Measurements from ENCODE around the gene CLASP2. TPM values are rescaled to one million over a fixed set of nuclear protein-coding genes. Genes with fewer than 3 reads are reported as not detected.

The CLASP2 gene
- total RNA-seq, 1 donor from 2014 or later: 114 TPM

DNA sequence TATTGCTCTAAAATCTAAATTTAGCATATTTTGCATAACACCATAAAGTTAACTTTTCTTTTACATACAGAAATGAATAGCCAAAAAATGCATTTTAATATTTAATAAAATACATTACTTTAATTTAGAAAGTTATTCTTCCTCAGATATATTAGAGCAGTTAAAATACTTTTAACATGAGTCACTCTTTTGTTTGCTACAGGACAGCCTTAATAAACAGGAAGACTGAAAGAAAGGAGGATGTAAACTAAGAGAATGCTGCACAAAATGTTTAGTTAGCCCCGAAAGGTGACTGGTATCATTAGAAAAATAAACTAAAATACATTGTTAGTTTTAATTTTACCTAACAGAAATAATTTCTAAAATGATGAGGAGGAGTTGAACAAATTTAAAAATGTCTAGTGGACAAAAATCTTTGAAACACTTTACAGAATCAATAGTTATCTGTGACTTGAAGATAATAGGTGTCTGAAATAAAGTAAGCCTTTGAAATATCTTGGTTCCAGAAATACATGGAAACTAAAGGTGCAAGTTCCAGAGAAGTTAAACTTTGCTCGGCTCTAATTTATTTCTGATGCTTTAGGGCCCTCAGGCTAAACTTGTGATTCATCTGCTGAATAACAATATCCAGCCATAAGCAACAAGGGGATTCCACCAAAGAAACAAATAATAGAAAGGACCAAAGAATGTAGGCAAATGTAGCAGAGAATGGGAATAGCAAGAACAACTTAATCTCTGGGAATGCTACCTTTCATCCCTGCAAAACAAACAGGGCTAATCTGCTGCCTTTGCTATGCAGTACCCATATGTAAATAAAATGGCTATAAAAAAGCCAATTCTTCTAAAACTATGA, 139.5 kb downstream of the CLASP2 start:
- no peak overlapping the region for H3K9ac ChIP-seq (ENCODE audit: low read depth in 1 of 3, low read length in 3 of 3)

GRCh38 chr3:33577588-33577987, 140.5 kb downstream of the CLASP2 start:
- no peak overlapping the region for H3K4me3 ChIP-seq (ENCODE audit: low read length in 3 of 3)
- no peak overlapping the region for H3K9ac ChIP-seq (ENCODE audit: low read depth in 1 of 3, low read length in 3 of 3)
- no peak overlapping the region for H3K27ac ChIP-seq (ENCODE audit: low read depth, low read length)
- H3K4me1 ChIP-seq (ENCODE audit: control insufficient read depth in 3 of 3, insufficient read depth in 3 of 3, low read length in 3 of 3): no peaks in the 10 kb centered on the region
- peaks cover 14 to 50% (median 36%) of the 10 kb centered on the region in 3 donors for H3K36me3 ChIP-seq (ENCODE audit: control insufficient read depth in 3 of 3, insufficient read depth in 3 of 3, low read length in 3 of 3)
- no peaks in the 10 kb centered on the region for H3K9me3 ChIP-seq (ENCODE audit: control insufficient read depth in 3 of 3, low read length in 3 of 3)
- H3K27me3 ChIP-seq (ENCODE audit: control insufficient read depth in 3 of 3, insufficient read depth in 3 of 3, low read length in 3 of 3): no peaks in the 10 kb centered on the region

More for the DNA sequence above, 139.5 kb downstream of the CLASP2 start:
- H3K36me3 ChIP-seq (ENCODE audit: control insufficient read depth in 3 of 3, insufficient read depth in 3 of 3, low read length in 3 of 3): peaks cover 10 to 50% (median 39%) of the 10 kb centered on the region in 3 donors
- H3K4me1 ChIP-seq (ENCODE audit: control insufficient read depth in 3 of 3, insufficient read depth in 3 of 3, low read length in 3 of 3): no peaks in the 10 kb centered on the region
- no peak overlapping the region for H3K27ac ChIP-seq (ENCODE audit: low read depth, low read length)
- no peaks in the 10 kb centered on the region for H3K9me3 ChIP-seq (ENCODE audit: control insufficient read depth in 3 of 3, low read length in 3 of 3)
- no peaks in the 10 kb centered on the region for H3K27me3 ChIP-seq (ENCODE audit: control insufficient read depth in 3 of 3, insufficient read depth in 3 of 3, low read length in 3 of 3)
- H3K4me3 ChIP-seq (ENCODE audit: low read length in 3 of 3): no peak overlapping the region

DNA sequence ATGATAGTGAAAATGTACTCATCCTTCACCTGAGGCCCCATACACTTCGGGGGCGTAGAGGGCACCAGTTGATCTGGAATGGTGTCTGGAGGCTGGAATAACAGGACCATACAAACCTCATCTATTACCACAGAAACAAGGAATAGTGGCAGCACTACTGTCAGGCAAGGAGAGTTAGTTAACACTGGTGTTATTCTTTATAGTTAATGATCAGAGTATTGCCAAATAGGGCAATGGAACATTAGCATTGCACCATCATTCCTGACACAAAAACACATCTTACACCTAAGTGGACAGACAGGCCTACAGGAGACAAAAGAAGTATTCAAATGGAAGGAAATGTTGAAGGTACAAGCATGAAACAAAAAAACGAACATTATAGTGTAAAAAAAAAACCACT, 140.9 kb downstream of the CLASP2 start:
- no peaks in the 10 kb centered on the region for H3K27me3 ChIP-seq (ENCODE audit: control insufficient read depth in 3 of 3, insufficient read depth in 3 of 3, low read length in 3 of 3)
- no peaks in the 10 kb centered on the region for H3K4me1 ChIP-seq (ENCODE audit: control insufficient read depth in 3 of 3, insufficient read depth in 3 of 3, low read length in 3 of 3)
- H3K9ac ChIP-seq (ENCODE audit: low read depth in 1 of 3, low read length in 3 of 3): no peak overlapping the region
- no peaks in the 10 kb centered on the region for H3K9me3 ChIP-seq (ENCODE audit: control insufficient read depth in 3 of 3, low read length in 3 of 3)
- peaks cover 11 to 46% (median 32%) of the 10 kb centered on the region in 3 donors for H3K36me3 ChIP-seq (ENCODE audit: control insufficient read depth in 3 of 3, insufficient read depth in 3 of 3, low read length in 3 of 3)
- H3K4me3 ChIP-seq (ENCODE audit: low read length in 3 of 3): no peak overlapping the region
- no peak overlapping the region for H3K27ac ChIP-seq (ENCODE audit: low read depth, low read length)

GRCh38 chr3:33575311-33575710, 142.7 kb downstream of the CLASP2 start:
- H3K36me3 ChIP-seq (ENCODE audit: control insufficient read depth in 3 of 3, insufficient read depth in 3 of 3, low read length in 3 of 3): peaks cover 11 to 42% (median 21%) of the 10 kb centered on the region in 3 donors

GRCh38 chr3:33557829-33558228, 160.2 kb downstream of the CLASP2 start:
- no peaks in the 10 kb centered on the region for H3K27me3 ChIP-seq (ENCODE audit: control insufficient read depth in 3 of 3, insufficient read depth in 3 of 3, low read length in 3 of 3)
- no peak overlapping the region for H3K9ac ChIP-seq (ENCODE audit: low read depth in 1 of 3, low read length in 3 of 3)
- H3K4me3 ChIP-seq (ENCODE audit: low read length in 3 of 3): no peak overlapping the region
- peaks cover 9 to 24% (median 14%) of the 10 kb centered on the region in 3 donors for H3K36me3 ChIP-seq (ENCODE audit: control insufficient read depth in 3 of 3, insufficient read depth in 3 of 3, low read length in 3 of 3)
- no peak overlapping the region for H3K27ac ChIP-seq (ENCODE audit: low read depth, low read length)
- no peaks in the 10 kb centered on the region for H3K4me1 ChIP-seq (ENCODE audit: control insufficient read depth in 3 of 3, insufficient read depth in 3 of 3, low read length in 3 of 3)
- H3K9me3 ChIP-seq (ENCODE audit: control insufficient read depth in 3 of 3, low read length in 3 of 3): no peaks in the 10 kb centered on the region

More at GRCh38 chr3:33575311-33575710, 142.7 kb downstream of the CLASP2 start:
- Histone ChIP-seq H3K27ac (ENCODE audit: low read depth, low read length) (no peak overlapping the region), H3K27me3 (ENCODE audit: control insufficient read depth in 3 of 3, insufficient read depth in 3 of 3, low read length in 3 of 3) (no peaks in the 10 kb centered on the region), H3K4me3 (ENCODE audit: low read length in 3 of 3) (no peak overlapping the region), H3K9ac (ENCODE audit: low read depth in 1 of 3, low read length in 3 of 3) (no peak overlapping the region), H3K9me3 (ENCODE audit: control insufficient read depth in 3 of 3, low read length in 3 of 3) (no peaks in the 10 kb centered on the region), H3K4me1 (ENCODE audit: control insufficient read depth in 3 of 3, insufficient read depth in 3 of 3, low read length in 3 of 3) (no peaks in the 10 kb centered on the region)

DNA sequence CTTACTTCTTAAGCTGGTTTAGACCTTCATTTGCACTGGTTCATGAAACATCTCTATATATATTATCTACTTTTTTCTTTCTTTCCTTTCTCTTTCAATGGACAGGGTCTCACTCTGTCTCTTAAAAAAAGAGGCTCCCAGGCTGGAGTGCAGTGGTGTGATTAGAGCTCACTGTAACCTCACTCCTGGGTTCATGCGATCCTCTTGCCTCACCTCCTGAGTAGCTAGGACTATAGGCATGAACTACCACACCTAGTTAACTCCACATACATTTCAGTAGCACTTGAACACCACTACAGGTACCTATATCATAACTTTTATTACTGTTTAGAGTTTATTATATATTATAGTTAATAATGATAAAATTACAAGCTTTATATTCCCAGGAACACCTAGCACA, 160.8 kb downstream of the CLASP2 start:
- Histone ChIP-seq H3K4me3 (ENCODE audit: low read length in 3 of 3) (no peak overlapping the region), H3K27ac (ENCODE audit: low read depth, low read length) (no peak overlapping the region), H3K27me3 (ENCODE audit: control insufficient read depth in 3 of 3, insufficient read depth in 3 of 3, low read length in 3 of 3) (no peaks in the 10 kb centered on the region), H3K9me3 (ENCODE audit: control insufficient read depth in 3 of 3, low read length in 3 of 3) (no peaks in the 10 kb centered on the region), H3K9ac (ENCODE audit: low read depth in 1 of 3, low read length in 3 of 3) (no peak overlapping the region), H3K4me1 (ENCODE audit: control insufficient read depth in 3 of 3, insufficient read depth in 3 of 3, low read length in 3 of 3) (no peaks in the 10 kb centered on the region), H3K36me3 (ENCODE audit: control insufficient read depth in 3 of 3, insufficient read depth in 3 of 3, low read length in 3 of 3) (peaks cover 9 to 24% (median 14%) of the 10 kb centered on the region in 3 donors)

DNA sequence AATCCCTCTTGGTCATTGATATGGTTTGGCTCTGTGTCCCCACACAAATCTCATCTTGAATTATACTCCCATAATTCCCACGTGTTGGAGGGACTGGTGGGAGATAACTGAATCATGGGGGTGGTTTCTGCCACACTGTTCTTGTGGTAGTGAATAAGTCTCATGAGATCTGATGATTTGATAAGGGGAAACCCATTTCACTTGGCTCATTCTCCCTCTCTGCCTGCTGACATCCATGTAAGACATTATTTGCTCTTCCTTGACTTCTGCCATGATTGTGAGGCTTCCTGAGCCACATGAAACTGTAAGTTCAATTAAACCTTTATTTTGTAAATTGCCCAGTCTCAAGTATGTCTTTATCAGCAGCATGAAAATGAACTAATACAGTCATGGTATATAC, 171.0 kb downstream of the CLASP2 start:
- Histone ChIP-seq H3K27me3 (ENCODE audit: control insufficient read depth in 3 of 3, insufficient read depth in 3 of 3, low read length in 3 of 3) (no peaks in the 10 kb centered on the region), H3K4me3 (ENCODE audit: low read length in 3 of 3) (no peak overlapping the region), H3K4me1 (ENCODE audit: control insufficient read depth in 3 of 3, insufficient read depth in 3 of 3, low read length in 3 of 3) (no peaks in the 10 kb centered on the region), H3K9ac (ENCODE audit: low read depth in 1 of 3, low read length in 3 of 3) (no peak overlapping the region), H3K9me3 (ENCODE audit: control insufficient read depth in 3 of 3, low read length in 3 of 3) (no peaks in the 10 kb centered on the region), H3K27ac (ENCODE audit: low read depth, low read length) (no peak overlapping the region), H3K36me3 (ENCODE audit: control insufficient read depth in 3 of 3, insufficient read depth in 3 of 3, low read length in 3 of 3) (peaks cover 3 to 19% (median 15%) of the 10 kb centered on the region in 3 donors)

DNA sequence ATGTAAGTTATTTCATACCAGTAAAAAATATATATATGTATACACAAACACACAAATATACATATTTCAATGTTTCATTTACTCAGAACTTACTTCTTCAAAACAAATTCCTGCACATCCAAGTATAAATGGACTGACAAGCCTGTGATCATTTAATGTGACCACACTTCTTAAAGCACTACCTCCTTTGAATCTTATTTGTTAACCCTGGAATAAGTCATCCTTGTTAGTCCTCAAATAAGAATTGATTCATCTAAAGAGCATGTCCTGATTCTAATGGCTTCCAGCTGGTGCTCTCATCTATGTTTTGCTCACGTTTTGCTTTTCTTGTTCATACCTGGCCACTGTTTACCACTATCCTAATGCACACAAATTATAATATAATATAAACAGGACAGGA, 173.9 kb downstream of the CLASP2 start:
- Histone ChIP-seq H3K27me3 (ENCODE audit: control insufficient read depth in 3 of 3, insufficient read depth in 3 of 3, low read length in 3 of 3) (no peaks in the 10 kb centered on the region), H3K9ac (ENCODE audit: low read depth in 1 of 3, low read length in 3 of 3) (no peak overlapping the region), H3K36me3 (ENCODE audit: control insufficient read depth in 3 of 3, insufficient read depth in 3 of 3, low read length in 3 of 3) (peaks cover 0 to 22% (median 13%) of the 10 kb centered on the region in 3 donors), H3K9me3 (ENCODE audit: control insufficient read depth in 3 of 3, low read length in 3 of 3) (no peaks in the 10 kb centered on the region), H3K4me1 (ENCODE audit: control insufficient read depth in 3 of 3, insufficient read depth in 3 of 3, low read length in 3 of 3) (no peaks in the 10 kb centered on the region), H3K27ac (ENCODE audit: low read depth, low read length) (no peak overlapping the region), H3K4me3 (ENCODE audit: low read length in 3 of 3) (no peak overlapping the region)

DNA sequence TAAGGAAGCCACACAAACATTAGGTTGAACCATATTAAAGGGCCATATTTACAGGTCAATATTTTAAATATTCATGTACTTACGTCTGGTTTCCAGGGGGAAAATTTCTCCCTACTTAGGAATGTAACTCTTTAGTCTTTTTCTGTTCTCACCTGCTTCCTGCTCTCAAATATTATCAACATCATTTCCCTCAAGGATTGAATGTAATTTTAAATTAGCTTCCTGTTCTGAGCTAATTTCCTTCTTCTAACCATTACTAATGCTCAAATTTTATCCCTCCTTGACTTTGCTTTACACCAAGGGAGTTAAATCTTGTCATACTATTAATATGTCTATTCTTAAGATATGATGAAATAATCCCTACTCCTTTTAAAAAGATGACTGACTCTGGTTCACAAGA, 174.5 kb downstream of the CLASP2 start:
- no peak overlapping the region for H3K9ac ChIP-seq (ENCODE audit: low read depth in 1 of 3, low read length in 3 of 3)
- no peaks in the 10 kb centered on the region for H3K9me3 ChIP-seq (ENCODE audit: control insufficient read depth in 3 of 3, low read length in 3 of 3)
- H3K27me3 ChIP-seq (ENCODE audit: control insufficient read depth in 3 of 3, insufficient read depth in 3 of 3, low read length in 3 of 3): no peaks in the 10 kb centered on the region
- peaks cover 0 to 18% (median 13%) of the 10 kb centered on the region in 3 donors for H3K36me3 ChIP-seq (ENCODE audit: control insufficient read depth in 3 of 3, insufficient read depth in 3 of 3, low read length in 3 of 3)
- H3K4me3 ChIP-seq (ENCODE audit: low read length in 3 of 3): no peak overlapping the region
- no peak overlapping the region for H3K27ac ChIP-seq (ENCODE audit: low read depth, low read length)
- H3K4me1 ChIP-seq (ENCODE audit: control insufficient read depth in 3 of 3, insufficient read depth in 3 of 3, low read length in 3 of 3): no peaks in the 10 kb centered on the region

- Histone ChIP-seq H3K27ac (ENCODE audit: low read depth, low read length) (no peak overlapping the region), H3K4me3 (ENCODE audit: low read length in 3 of 3) (no peak overlapping the region), H3K9me3 (ENCODE audit: control insufficient read depth in 3 of 3, low read length in 3 of 3) (no peaks in the 10 kb centered on the region), H3K36me3 (ENCODE audit: control insufficient read depth in 3 of 3, insufficient read depth in 3 of 3, low read length in 3 of 3) (peaks cover 0 to 22% (median 15%) of the 10 kb centered on the region in 3 donors), H3K4me1 (ENCODE audit: control insufficient read depth in 3 of 3, insufficient read depth in 3 of 3, low read length in 3 of 3) (no peaks in the 10 kb centered on the region), H3K27me3 (ENCODE audit: control insufficient read depth in 3 of 3, insufficient read depth in 3 of 3, low read length in 3 of 3) (no peaks in the 10 kb centered on the region), H3K9ac (ENCODE audit: low read depth in 1 of 3, low read length in 3 of 3) (no peak overlapping the region)
Measured at GRCh38 chr3:33541918-33542317, 176.1 kb downstream of the CLASP2 start.
